ENCODE results near the gene SNRNP35. TPM values are rescaled to one million over a fixed set of nuclear protein-coding genes. Genes with fewer than 3 reads are reported as not detected.

Gene SNRNP35
- total RNA-seq, 4 donors from 2014 or later = 12.3 to 21.6 (median 13.7) TPM

DNA sequence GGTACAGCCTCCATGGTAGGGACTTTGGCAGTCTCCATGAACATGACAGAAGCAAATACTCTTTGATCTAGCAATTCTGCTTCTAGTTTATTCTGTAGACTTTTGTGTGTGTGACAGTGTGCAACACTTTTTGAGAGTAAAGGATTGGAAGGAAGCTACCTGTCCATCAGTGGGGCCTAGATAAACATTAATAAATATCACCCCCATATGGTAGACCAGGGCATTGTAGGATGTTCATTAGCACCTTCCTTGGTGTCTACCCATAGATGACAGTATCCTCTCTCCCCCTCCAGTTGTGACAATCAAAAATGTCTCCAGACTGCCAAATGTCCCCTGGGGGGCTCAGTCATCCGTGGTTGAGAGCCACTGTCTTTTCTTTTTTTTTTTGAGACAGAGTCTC, 10.8 kb downstream of the SNRNP35 start:
- intact Hi-C loops (cut with DNase I) = no loop called here
- WGBS, 2 donors = 29 to 56% methylated on average over 1 of the region's 1 CpG
- TF ChIP-seq, protein P1, sequence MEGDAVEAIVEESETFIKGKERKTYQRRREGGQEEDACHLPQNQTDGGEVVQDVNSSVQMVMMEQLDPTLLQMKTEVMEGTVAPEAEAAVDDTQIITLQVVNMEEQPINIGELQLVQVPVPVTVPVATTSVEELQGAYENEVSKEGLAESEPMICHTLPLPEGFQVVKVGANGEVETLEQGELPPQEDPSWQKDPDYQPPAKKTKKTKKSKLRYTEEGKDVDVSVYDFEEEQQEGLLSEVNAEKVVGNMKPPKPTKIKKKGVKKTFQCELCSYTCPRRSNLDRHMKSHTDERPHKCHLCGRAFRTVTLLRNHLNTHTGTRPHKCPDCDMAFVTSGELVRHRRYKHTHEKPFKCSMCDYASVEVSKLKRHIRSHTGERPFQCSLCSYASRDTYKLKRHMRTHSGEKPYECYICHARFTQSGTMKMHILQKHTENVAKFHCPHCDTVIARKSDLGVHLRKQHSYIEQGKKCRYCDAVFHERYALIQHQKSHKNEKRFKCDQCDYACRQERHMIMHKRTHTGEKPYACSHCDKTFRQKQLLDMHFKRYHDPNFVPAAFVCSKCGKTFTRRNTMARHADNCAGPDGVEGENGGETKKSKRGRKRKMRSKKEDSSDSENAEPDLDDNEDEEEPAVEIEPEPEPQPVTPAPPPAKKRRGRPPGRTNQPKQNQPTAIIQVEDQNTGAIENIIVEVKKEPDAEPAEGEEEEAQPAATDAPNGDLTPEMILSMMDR (IDR thresholded peaks at IDR 0.05) = peak in 2 of 6 experiments; percentile 12 to 15
- TF ChIP-seq POLR2A (IDR thresholded peaks at IDR 0.05) = no peak

DNA sequence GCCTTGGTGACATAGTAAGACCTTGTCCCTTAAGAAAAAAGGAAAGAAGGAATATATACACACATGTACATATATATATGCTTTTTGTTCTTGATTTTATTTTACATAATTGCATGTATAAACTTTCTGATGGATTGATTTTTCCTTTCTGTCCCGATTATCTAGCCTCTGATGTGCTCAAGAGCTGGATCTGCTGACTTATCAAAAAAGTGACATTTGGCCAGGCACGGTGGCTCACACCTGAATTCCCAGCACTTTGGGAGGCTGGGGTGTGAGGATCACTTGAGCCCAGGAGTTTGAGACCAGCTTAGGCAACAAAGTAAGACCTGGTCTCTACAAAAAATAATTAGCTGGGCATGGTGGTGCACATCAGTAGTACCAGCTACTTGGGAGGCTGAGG, 12.0 kb downstream of the SNRNP35 start:
- no peaks in the 10 kb centered on the region for H3K27me3 ChIP-seq
- H3K36me3 ChIP-seq = peaks cover 8 to 92% (median 11%) of the 10 kb centered on the region in 3 donors
- no peak for TF ChIP-seq POLR2A (IDR thresholded peaks at IDR 0.05)
- TF ChIP-seq, protein P1 (IDR thresholded peaks at IDR 0.05) = no peak
- peaks cover 0 to 3% (median 0%) of the 10 kb centered on the region in 3 donors for H3K4me1 ChIP-seq
- H3K27ac ChIP-seq = no peak overlapping the region
- intact Hi-C loops (cut with DNase I) = no loop called here
- DNase-seq = no peak
- H3K9me3 ChIP-seq = no peaks in the 10 kb centered on the region
- 80 to 86% methylated on average over 1 to 2 of the region's 2 CpGs for WGBS, 2 donors
- no peak overlapping the region for H3K4me3 ChIP-seq

More for the DNA sequence above, 10.8 kb downstream of the SNRNP35 start:
- Histone ChIP-seq H3K4me1 (peaks cover 0 to 3% (median 0%) of the 10 kb centered on the region in 3 donors), H3K36me3 (peaks cover 8 to 92% (median 11%) of the 10 kb centered on the region in 3 donors), H3K9me3 (no peaks in the 10 kb centered on the region), H3K27ac (no peak overlapping the region), H3K27me3 (no peaks in the 10 kb centered on the region), H3K4me3 (no peak overlapping the region)
- no peak for DNase-seq

DNA sequence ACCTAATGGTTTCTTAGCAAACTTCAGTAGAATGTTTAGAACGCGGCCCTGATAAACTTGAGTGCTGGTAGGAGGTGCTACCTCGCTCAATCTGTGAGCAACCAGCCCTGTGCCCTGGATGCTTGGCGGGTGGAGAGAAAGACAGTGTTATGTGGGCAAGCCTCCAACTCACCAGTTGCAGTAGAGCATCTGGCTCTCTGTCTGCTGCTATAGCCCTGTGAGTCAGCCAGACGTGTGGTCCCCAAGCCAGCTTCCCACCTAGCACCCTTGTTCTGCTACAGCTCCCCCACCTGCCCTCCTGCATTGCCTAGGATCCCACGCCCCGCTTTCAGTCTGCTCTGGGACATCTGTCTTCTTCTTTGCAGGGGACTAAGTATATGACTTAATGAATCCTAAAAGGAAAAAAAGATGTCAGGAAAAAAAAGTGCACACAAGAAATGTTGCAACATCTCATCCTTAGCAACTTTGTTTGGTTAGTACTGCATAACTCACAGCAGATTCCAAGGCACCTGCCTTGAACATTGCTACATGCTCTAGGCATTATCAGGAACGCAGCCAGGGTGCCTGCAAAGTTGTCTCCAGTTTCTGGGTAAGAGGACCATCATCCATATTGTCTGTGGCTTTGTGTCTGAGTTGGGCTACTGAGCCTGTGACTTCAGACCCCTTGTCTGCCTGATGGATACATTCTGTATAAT, 13.6 kb downstream of the SNRNP35 start:
- no peak for DNase-seq
- Histone ChIP-seq H3K36me3 (peaks cover 0 to 84% (median 7%) of the 10 kb centered on the region in 3 donors), H3K27me3 (no peaks in the 10 kb centered on the region), H3K27ac (no peak overlapping the region), H3K4me1 (peaks cover 0 to 3% (median 0%) of the 10 kb centered on the region in 3 donors), H3K4me3 (no peak overlapping the region), H3K9me3 (no peaks in the 10 kb centered on the region)
- 62 to 86% methylated on average over 5 to 8 of the region's 8 CpGs for WGBS, 2 donors
- intact Hi-C loops (cut with DNase I) = no loop called here
- TF ChIP-seq, protein P1 (IDR thresholded peaks at IDR 0.05) = no peak
- TF ChIP-seq POLR2A (IDR thresholded peaks at IDR 0.05) = no peak

DNA sequence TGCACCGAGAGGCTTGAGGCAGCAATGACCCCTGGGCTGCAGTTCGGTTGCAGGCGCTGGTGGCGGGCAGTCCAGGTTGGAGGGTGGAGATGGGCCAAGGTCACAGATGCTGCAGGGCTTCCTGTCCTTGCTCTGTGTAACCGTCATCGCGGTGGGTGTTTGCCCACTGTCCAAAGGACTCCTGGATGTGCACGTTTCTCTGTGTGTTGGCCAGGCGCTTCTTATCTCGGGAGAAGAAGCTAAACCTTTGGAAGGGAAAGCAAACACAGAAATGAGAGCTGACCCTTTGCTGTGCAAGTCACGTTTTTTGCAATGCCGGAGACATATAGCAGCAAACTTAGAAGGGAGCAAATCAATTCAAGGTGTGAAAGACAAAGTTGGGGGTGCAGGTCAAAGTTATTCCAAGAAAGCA, 14.5 kb downstream of the SNRNP35 start:
- H3K9me3 ChIP-seq = no peaks in the 10 kb centered on the region
- H3K36me3 ChIP-seq = peaks cover 0 to 78% (median 7%) of the 10 kb centered on the region in 3 donors
- H3K4me1 ChIP-seq = no peaks in the 10 kb centered on the region
- H3K27me3 ChIP-seq = no peaks in the 10 kb centered on the region
- DNase-seq = no peak
- TF ChIP-seq, protein P1 (IDR thresholded peaks at IDR 0.05) = no peak
- TF ChIP-seq POLR2A (IDR thresholded peaks at IDR 0.05) = no peak
- no peak overlapping the region for H3K27ac ChIP-seq
- H3K4me3 ChIP-seq = no peak overlapping the region
- intact Hi-C loops (cut with DNase I) = no loop called here
- WGBS, 2 donors = 79 to 82% methylated on average over 8 to 11 of the region's 12 CpGs

DNA sequence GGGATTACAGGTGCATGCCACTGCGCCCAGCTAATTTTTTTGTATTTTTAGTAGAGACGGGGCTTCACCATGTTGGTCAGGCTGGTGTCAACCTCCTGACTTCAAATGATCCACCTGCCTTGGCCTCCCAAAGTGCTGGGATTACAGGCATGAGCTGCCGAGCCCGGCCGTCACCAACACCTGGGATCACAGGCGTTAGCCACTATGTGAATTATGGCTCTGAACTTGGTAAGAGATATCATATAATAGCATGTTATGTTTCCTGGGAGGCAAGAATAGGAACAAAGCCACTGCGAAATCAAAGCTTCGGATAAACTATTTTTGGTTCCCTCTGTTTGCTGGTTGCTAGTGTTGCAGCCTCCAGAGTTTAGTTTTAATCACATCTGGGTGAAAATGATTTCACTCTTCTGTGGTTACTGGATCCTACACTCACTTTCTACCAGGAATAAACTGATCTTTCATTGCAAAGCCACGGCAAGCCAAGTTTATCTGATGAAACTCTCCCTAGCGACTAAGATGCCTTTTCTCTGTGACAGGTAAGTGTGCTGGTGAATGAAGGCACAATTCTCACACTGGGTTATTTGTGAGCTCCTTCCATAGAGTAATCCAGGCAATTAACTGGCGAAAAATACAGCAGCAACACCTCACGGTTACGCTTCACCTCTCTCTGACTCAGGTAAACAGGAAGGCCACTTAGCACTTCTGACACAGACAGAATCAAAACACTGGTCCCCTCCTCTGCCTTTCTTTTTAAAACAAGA, 16.7 kb downstream of the SNRNP35 start:
- no peaks in the 10 kb centered on the region for H3K9me3 ChIP-seq
- WGBS, 2 donors = 73 to 79% methylated on average over 11 to 13 of the region's 13 CpGs
- peaks cover 0 to 83% (median 7%) of the 10 kb centered on the region in 3 donors for H3K36me3 ChIP-seq
- no peaks in the 10 kb centered on the region for H3K27me3 ChIP-seq
- no peak overlapping the region for H3K4me3 ChIP-seq
- peak overlapping the region in 1 of 4 donors; percentile 9 for H3K27ac ChIP-seq
- no peak for DNase-seq
- intact Hi-C loops (cut with DNase I) = no loop called here
- TF ChIP-seq, protein P1 (IDR thresholded peaks at IDR 0.05) = no peak
- no peak for TF ChIP-seq POLR2A (IDR thresholded peaks at IDR 0.05)
- no peaks in the 10 kb centered on the region for H3K4me1 ChIP-seq

Data from esophagus squamous epithelium (tissue), 5 donors.